GM19395 (cell line): Measurements from ENCODE around the gene SLC7A7.
A peak's percentile ranks its signal among the peaks of the same experiment; 100 is the strongest.
"Not testable (repeated sequence)": the region's sequence is repeated elsewhere in the genome, so short reads cannot be mapped to it uniquely, and the experiment has no call there.

ENCODE experiments used
- ATAC-seq: cut with Tn5 transposase; IDR thresholded peaks from one replicate; pipeline ENCODE4 v1.9.1; 2021; ENCODE audit warnings: mild to moderate bottlenecking, moderate library complexity; ENCODE audit not compliant: unreplicated experiment

Gene SLC7A7

GRCh38 chr14:22764382-22764781 is 50.9 kb downstream of the SLC7A7 start:
- ATAC-seq = no peak

GRCh38 chr14:22761734-22762133 is 53.5 kb downstream of the SLC7A7 start:
- no peak for ATAC-seq

GRCh38 chr14:22757972-22758650 is 57.1 kb downstream of the SLC7A7 start:
- not testable (repeated sequence) for ATAC-seq

- no peak for ATAC-seq
Observed at GRCh38 chr14:22753586-22753985, 61.6 kb downstream of the SLC7A7 start.

- no peak for ATAC-seq
Observed at GRCh38 chr14:22752422-22752821, 62.8 kb downstream of the SLC7A7 start.

- no peak for ATAC-seq
Observed at GRCh38 chr14:22748631-22749068, 66.6 kb downstream of the SLC7A7 start.

GRCh38 chr14:22748206-22748605 is 67.0 kb downstream of the SLC7A7 start:
- no peak for ATAC-seq

- ATAC-seq = no peak
Observed at GRCh38 chr14:22747769-22748168, 67.5 kb downstream of the SLC7A7 start.

- ATAC-seq = no peak
Observed at GRCh38 chr14:22740020-22740419, 75.2 kb downstream of the SLC7A7 start.

- no peak for ATAC-seq
Observed at GRCh38 chr14:22739423-22739822, 75.8 kb downstream of the SLC7A7 start.

- peak; percentile 91 for ATAC-seq
Observed at GRCh38 chr14:22737052-22737451, 78.2 kb downstream of the SLC7A7 start.

- not testable (repeated sequence) for ATAC-seq
Observed at GRCh38 chr14:22736384-22736783, 78.9 kb downstream of the SLC7A7 start.

GRCh38 chr14:22735096-22735495 is 80.1 kb downstream of the SLC7A7 start:
- no peak for ATAC-seq

- ATAC-seq = no peak
Observed at GRCh38 chr14:22733829-22734228, 81.4 kb downstream of the SLC7A7 start.

GRCh38 chr14:22732062-22732461 is 83.2 kb downstream of the SLC7A7 start:
- ATAC-seq = not testable (repeated sequence)

GRCh38 chr14:22726012-22726411 is 89.2 kb downstream of the SLC7A7 start:
- no peak for ATAC-seq

- ATAC-seq = not testable (repeated sequence)
Observed at GRCh38 chr14:22725374-22725773, 89.9 kb downstream of the SLC7A7 start.

GRCh38 chr14:22724847-22725246 is 90.4 kb downstream of the SLC7A7 start:
- not testable (repeated sequence) for ATAC-seq

GRCh38 chr14:22723815-22724214 is 91.4 kb downstream of the SLC7A7 start:
- no peak for ATAC-seq
